Osteoblast (primary cell): ENCODE results near the gene ANKRD44. TPM values are rescaled to one million over a fixed set of nuclear protein-coding genes. Genes with fewer than 3 reads are reported as not detected.

ENCODE experiments used
- DNase-seq: peaks from one replicate; pipeline ENCODE4 v3.0.0; 2011; ENCODE audit warnings: low spot score, mixed read lengths; ENCODE audit not compliant: insufficient read length; ENCODE audit errors: missing footprints
- H2AFZ ChIP-seq: 2 replicates; pipeline ENCODE4 v1.6.0; 2011; ENCODE audit warnings: mild to moderate bottlenecking, low read length
- H3K27ac ChIP-seq: 2 replicates; pipeline ENCODE4 v1.5.1; 2011; ENCODE audit warnings: mild to moderate bottlenecking, low read depth, low read length, moderate library complexity
- H3K27me3 ChIP-seq: 2 replicates; pipeline ENCODE4 v1.6.0; 2012; ENCODE audit warnings: mild to moderate bottlenecking, control low read depth, inconsistent platforms, low read length, moderate library complexity; ENCODE audit not compliant: insufficient read depth
- H3K36me3 ChIP-seq: 2 replicates; pipeline ENCODE4 v1.5.1; 2011; ENCODE audit warnings: mild to moderate bottlenecking, low read length, control low read depth, moderate library complexity; ENCODE audit not compliant: insufficient read depth
- H3K4me1 ChIP-seq: 2 replicates; pipeline ENCODE4 v1.5.1; 2011; ENCODE audit warnings: mild to moderate bottlenecking, low read length, control low read depth, moderate library complexity; ENCODE audit not compliant: insufficient read depth
- H3K4me2 ChIP-seq: 2 replicates; pipeline ENCODE4 v1.6.0; 2011; ENCODE audit warnings: mild to moderate bottlenecking, low read length; ENCODE audit not compliant: insufficient read depth
- H3K4me3 ChIP-seq: fragments of 200-600 bp; sonication (generic); 3 replicates; pipeline ENCODE4 v1.5.1; 2012; ENCODE audit warnings: mild to moderate bottlenecking, low read length, inconsistent platforms; ENCODE audit not compliant: insufficient read depth
- H3K79me2 ChIP-seq: 2 replicates; pipeline ENCODE4 v1.6.0; 2012; ENCODE audit warnings: mild to moderate bottlenecking, low read length, control low read depth, inconsistent platforms; ENCODE audit not compliant: insufficient read depth
- H3K9me3 ChIP-seq: 2 replicates; pipeline ENCODE4 v1.5.1; 2011; ENCODE audit warnings: low read depth, low read length, control low read depth
- H4K20me1 ChIP-seq: 2 replicates; pipeline ENCODE4 v1.6.0; 2012; ENCODE audit warnings: mild to moderate bottlenecking, low read length, control low read depth; ENCODE audit not compliant: insufficient read depth
- CTCF ChIP-seq: IDR thresholded peaks from 2 replicates; pipeline ENCODE4 v1.5.1; 2011; ENCODE audit warnings: mild to moderate bottlenecking, low read depth, low read length, moderate library complexity; ENCODE audit errors: extremely low read depth
- total RNA-seq: library from RNA; depleted of rRNA; stranded (reverse); fragments of >200 nt; gene quantifications from 2 replicates; pipeline ENCODE4 v1.2.3, GENCODE V29; 2012

Gene ANKRD44
- total RNA-seq, 1 donor = 44.5 TPM

DNA sequence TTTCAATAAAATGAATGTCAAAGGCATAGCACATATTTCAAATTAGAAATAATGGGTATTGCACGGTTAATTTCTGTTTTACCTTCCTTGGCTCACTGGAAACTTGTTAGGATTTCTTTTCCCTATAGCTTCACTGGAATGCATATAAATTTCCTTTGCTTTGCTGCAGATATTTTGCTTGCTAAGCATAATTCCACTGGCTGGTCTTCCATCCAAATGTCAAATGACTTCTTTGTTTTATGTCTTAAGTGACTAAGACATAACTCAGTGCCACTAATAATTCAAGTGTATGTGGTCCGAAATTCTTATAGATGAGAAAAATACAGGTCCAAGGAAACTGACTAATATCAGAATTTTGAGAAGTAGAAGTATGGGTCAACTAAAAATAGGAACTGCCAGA, 201.3 kb downstream of the ANKRD44 start:
- TF ChIP-seq CTCF = no peak
- H3K27me3 ChIP-seq = no peaks in the 10 kb centered on the region
- H3K4me1 ChIP-seq = peaks cover 30% of the 10 kb centered on the region
- no peak overlapping the region for H3K4me3 ChIP-seq
- no peak overlapping the region for H2AFZ ChIP-seq
- peak overlapping the region; percentile 50 for H3K4me2 ChIP-seq
- no peaks in the 10 kb centered on the region for H4K20me1 ChIP-seq
- no peaks in the 10 kb centered on the region for H3K9me3 ChIP-seq
- no peaks in the 10 kb centered on the region for H3K79me2 ChIP-seq
- no peaks in the 10 kb centered on the region for H3K36me3 ChIP-seq
- DNase-seq = no peak
- H3K27ac ChIP-seq = peak overlapping the region; percentile 61

DNA sequence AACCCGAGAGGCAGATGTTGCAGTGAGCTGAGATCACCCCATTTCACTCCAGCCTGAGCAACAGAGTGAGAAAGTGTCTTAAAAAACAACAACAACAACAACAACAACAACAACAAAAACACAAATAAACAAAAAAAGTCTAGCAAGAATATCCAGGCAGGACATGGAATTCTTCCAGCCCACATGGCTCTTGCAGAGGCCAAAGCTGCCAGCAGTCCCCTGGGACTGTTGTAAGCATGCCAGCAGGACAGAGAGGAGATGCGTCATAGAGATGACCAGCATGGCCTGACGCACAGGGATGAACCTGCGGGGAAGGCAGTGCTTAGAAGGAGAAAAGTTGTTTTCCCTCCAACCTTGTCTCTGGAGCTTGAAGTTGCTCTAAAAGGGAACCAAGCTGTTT, 201.8 kb downstream of the ANKRD44 start:
- H2AFZ ChIP-seq = no peak overlapping the region
- TF ChIP-seq CTCF = no peak
- DNase-seq = peak; percentile 81

GRCh38 chr2:197107291-197108269, 203.0 kb downstream of the ANKRD44 start:
- Histone ChIP-seq H2AFZ (peak overlapping the region; percentile 36), H3K9me3 (no peaks in the 10 kb centered on the region)
- peak; percentile 54 for DNase-seq

More for the DNA sequence above, 201.8 kb downstream of the ANKRD44 start:
- Histone ChIP-seq H3K36me3 (no peaks in the 10 kb centered on the region), H3K9me3 (no peaks in the 10 kb centered on the region), H3K27me3 (no peaks in the 10 kb centered on the region), H3K4me1 (peaks cover 30% of the 10 kb centered on the region), H3K79me2 (no peaks in the 10 kb centered on the region), H3K27ac (peak overlapping the region; percentile 85), H3K4me2 (peak overlapping the region; percentile 50), H4K20me1 (no peaks in the 10 kb centered on the region), H3K4me3 (no peak overlapping the region)

More at GRCh38 chr2:197107291-197108269, 203.0 kb downstream of the ANKRD44 start:
- H3K27ac ChIP-seq = peak overlapping the region; percentile 85
- no peaks in the 10 kb centered on the region for H3K79me2 ChIP-seq
- no peaks in the 10 kb centered on the region for H3K27me3 ChIP-seq
- TF ChIP-seq CTCF = no peak
- no peak overlapping the region for H3K4me3 ChIP-seq
- peak overlapping the region; percentile 42 for H3K4me2 ChIP-seq
- no peaks in the 10 kb centered on the region for H3K36me3 ChIP-seq
- peaks cover 30% of the 10 kb centered on the region for H3K4me1 ChIP-seq
- no peaks in the 10 kb centered on the region for H4K20me1 ChIP-seq
